ENCODE measurements around the gene PRSS2.
"Not testable (repeated sequence)": the region's sequence is repeated elsewhere in the genome, so short reads cannot be mapped to it uniquely, and the experiment has no call there.

PRSS2 gene

GRCh38 chr7:142770661-142771352, at the start of gene PRSS2:
PRSS2 (plus strand) TSS chr7:142770970; CDS start chr7:142770983, 13 bp downstream.
- DNase-seq (ENCODE audit: low read depth): no peak

DNA sequence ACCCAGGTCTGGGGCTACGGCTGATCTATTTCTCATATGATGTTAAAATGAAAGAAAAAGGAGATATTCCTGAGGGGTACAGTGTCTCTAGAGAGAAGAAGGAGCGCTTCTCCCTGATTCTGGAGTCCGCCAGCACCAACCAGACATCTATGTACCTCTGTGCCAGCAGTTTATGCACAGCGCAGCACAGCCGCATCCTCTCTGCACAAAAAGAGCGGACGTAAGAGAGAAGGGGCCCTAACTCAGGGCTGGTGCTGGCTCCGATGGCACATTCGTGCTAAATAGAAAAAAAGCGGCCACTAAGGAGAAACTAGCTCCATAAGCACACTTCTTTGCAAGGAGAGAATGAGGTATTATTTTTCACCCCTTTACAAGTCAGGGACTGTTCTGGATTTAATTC, 49.8 kb upstream of the PRSS2 start:
- DNase-seq (ENCODE audit: low read depth): no peak

DNA sequence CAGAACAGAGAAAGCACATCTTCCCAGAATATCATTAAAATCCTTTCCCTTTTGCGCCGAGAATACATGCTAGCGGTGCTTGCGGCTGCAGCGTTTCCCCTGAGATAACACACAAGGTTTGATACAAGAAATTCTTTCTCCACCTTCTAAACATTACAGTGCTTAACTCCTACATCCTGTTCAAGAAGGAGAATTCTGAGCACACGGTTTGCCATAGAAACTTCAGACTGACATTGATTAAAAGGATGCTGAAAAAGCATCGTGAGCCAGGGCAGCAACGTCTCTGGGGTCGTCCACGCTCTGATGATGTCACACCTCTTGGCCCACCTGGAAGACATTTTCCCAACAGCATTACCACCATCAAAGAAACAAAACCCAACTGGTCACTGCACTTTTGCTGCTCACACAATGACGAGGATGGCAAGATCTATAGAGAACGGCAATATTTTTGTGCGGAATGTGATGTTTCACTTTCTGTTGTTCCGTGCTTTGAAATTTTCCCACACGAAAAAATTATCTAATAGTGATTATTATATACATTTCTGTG, 48.4 kb upstream of the PRSS2 start:
- no peak for DNase-seq (ENCODE audit: low read depth)

DNA sequence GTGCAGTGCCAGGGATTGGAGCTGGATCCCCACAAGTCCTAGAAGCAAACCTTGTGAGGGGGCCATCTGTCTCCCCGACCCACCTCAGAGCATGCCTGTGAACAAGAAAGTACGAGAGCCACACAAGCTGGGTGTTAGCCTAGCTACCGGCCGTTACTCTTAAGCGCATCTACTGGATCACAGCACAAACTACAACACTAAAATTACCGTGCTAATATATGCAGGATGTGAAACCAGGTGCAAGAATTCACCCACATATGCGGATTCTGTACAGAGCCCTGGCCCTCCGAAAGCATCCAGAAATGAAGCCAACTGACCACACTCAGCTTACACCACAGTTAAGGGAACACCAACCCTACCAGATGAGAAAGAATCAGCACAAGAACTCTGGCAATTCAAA, 37.5 kb upstream of the PRSS2 start:
- no peak for DNase-seq (ENCODE audit: low read depth)

DNA sequence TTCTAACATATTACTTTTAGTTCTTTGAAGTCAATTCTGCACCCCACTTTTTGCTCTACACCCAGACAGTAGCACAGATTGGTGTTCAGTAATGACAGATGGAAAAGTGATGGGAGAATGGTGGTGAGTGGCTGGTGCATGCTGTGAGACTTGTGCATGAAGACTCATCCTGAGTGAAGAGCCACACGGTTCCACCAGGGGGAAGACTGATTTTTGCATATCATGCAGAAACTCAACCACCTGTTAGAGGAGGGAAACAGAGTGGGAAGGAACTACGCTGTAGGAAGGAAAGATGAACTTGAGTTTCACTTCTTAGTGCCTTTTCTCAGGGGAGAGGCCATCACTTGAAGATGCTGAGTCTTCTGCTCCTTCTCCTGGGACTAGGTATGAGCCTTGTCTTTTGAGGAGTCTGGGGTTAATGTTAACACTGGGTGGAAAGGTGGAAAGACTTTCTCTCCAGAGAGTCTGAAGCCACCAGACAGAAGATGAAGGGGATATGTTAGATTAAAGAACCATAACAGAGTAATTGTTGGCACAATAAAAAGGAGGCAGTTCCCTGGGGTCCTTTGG, 30.8 kb upstream of the PRSS2 start:
- DNase-seq (ENCODE audit: low read depth): no peak

GRCh38 chr7:142740786-142741185, 30.0 kb upstream of the PRSS2 start:
- no peak for DNase-seq (ENCODE audit: low read depth)

DNA sequence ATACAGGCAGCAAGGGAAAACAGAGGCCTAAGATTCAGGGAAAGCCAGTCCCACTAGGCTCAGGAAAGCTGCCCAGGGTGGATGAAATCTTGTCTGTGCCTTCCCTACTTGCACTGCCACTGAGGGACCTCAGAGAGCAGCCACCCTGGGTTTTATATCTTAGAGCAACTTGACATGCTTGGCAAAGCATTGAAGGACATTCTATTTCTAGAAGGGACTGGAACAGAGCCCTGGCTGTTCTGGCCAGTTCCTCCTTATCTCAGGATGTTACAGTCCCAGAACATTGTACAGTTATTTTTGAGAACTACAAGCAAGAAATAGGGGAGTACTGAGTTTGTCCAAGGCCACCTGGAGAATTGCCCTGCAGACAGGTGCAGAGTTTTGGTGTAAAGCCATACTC, 28.8 kb upstream of the PRSS2 start:
- not testable (repeated sequence) for DNase-seq (ENCODE audit: low read depth)

GRCh38 chr7:142745091-142745635, 25.6 kb upstream of the PRSS2 start:
- DNase-seq (ENCODE audit: low read depth): no peak

- no peak for DNase-seq (ENCODE audit: low read depth)
These were observed 25.0 kb upstream of the PRSS2 start for GRCh38 chr7:142745745-142746144.

GRCh38 chr7:142746264-142746663, 24.5 kb upstream of the PRSS2 start:
- no peak for DNase-seq (ENCODE audit: low read depth)

DNA sequence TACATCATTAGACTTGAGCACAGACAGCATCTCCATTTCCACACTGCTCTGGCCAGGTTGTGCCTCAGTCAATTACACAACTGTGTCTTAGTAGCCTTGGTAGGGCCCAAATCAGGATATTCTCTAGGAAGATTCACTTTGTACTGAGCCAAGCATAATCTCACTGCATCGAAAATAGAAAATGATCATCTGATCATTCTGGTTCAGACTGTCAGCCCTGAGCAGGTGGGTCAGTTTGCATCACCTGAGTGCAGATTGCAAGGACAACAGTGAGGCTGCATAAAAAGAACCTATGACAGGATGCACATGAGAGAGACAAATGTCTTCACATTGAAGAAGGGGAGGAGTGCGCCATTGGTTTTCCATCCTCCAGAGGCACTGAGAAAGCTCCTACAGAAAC, 22.4 kb upstream of the PRSS2 start:
- DNase-seq (ENCODE audit: low read depth): not testable (repeated sequence)

DNA sequence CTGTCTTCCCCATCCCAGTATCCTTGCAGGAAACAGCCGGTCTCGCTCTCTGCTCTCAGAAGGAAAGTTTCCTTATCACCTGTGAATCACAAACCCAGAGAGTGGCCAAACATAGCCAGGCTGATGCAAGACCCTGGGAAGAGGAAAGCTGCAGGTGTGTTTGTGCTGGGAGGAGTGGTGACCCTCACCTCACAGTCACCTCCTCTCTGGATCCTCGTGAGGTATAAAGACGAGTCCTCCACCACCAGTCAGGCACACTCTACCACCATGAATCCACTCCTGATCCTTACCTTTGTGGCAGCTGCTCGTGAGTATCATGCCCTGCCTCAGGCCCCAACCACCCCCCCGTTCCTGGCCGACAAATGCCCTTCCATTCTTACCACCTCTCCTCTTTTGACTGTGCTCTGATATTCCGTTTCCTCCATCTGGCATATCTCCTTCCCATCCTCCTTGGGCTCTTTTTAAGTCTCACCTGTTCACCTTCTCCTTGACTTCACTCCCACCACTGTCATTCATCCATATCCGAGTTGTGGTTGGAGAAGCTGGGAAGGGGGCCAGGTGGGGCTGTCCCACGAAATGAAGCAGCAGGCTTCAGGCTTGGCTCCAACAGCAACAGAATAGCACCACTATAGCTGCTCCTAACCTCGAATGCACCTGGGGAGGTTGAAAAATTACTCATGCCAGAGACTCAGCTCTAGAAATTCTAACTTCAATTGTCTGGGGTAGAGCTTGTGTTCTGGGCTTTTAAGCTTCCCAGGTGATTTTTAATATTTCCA, 21.4 kb upstream of the PRSS2 start, which contains the start of gene PRSS1:
PRSS1 (plus strand) TSS at position 255 of the 776 bp plus-strand sequence; CDS start at position 268, 13 bp downstream.
- no peak for DNase-seq (ENCODE audit: low read depth)

- no peak for DNase-seq (ENCODE audit: low read depth)
These were observed 20.3 kb upstream of the PRSS2 start for GRCh38 chr7:142750321-142750938.

- DNase-seq (ENCODE audit: low read depth): not testable (repeated sequence)
These were observed 19.1 kb upstream of the PRSS2 start for GRCh38 chr7:142751526-142752175.

GRCh38 chr7:142752376-142753225, 18.2 kb upstream of the PRSS2 start:
- DNase-seq (ENCODE audit: low read depth): no peak

DNA sequence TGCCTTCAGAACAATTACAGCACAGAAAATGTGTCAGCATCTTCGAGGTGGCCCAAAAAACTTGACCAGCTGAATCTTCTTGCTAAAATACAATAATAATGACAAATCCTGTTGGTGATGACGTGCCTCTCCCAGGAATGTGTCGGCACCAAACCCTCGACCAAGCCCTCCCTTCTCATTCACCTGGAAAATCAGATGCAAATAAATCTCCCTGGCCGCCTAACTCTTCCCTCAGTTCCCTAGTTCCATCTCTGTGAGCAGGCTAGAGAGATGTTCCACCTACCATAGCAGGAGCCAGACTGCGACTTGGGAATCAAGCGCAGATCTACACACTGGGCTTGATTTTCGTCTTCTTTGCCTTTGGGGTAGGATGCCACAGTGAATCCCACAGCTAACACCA, 17.4 kb upstream of the PRSS2 start:
- no peak for DNase-seq (ENCODE audit: low read depth)

- DNase-seq (ENCODE audit: low read depth): not testable (repeated sequence)
These were observed 16.8 kb upstream of the PRSS2 start for GRCh38 chr7:142753925-142754491.

GRCh38 chr7:142754681-142755575, 15.8 kb upstream of the PRSS2 start:
- no peak for DNase-seq (ENCODE audit: low read depth)

- DNase-seq (ENCODE audit: low read depth): not testable (repeated sequence)
These were observed 12.5 kb upstream of the PRSS2 start for GRCh38 chr7:142758312-142758711.

All from stimulated activated CD8-positive, alpha-beta memory T cell treated with anti-CD3 and anti-CD28 coated beads, Interleukin-15, amount 100 ng/mL, for 24 hours (primary cell).